ENCODE results near the gene IER5. TPM values are rescaled to one million over a fixed set of nuclear protein-coding genes. Genes with fewer than 3 reads are reported as not detected.

Gene IER5
- total RNA-seq, 1 experiment from 2014 or later, result 18.2 TPM

DNA sequence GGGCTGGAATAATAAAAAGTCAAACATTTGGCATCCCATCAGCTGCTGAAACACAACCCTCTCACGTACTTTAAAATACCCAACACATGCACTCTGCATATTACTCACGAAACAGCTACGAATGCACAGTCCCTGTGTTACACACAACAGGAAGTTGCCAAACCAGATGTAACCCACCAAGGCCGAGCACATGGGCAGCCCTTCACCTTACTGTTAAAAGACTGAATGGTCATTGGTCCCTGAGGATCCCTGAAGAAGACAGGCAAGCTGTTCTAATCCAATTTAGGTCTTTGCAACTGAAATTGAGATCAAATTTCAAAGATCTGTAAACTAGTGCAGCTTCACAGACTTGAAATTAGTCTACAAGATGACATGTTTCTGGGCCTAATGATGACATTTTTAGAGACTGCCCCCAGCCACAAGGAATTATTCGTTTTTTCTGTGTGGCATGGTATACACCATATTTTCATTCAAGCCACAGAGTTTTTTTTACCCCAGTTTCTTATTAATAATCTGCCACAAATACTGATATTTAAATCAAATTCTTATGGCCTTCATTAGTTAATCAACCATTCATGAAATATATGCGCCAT, 25.6 kb upstream of the IER5 start:
- TF ChIP-seq CREB1 (CRISPR knock-in tag; IDR thresholded peaks at IDR 0.05), result no peak
- TF ChIP-seq SOX15 (CRISPR knock-in tag; IDR thresholded peaks at IDR 0.05), result no peak
- no peak for TF ChIP-seq ZBTB43 (CRISPR knock-in tag; IDR thresholded peaks at IDR 0.05)
- Mint-ChIP-seq H3K27ac (no peak overlapping the region), H3K9me3 (peaks cover 12% of the 10 kb centered on the region), H3K4me3 (no peak overlapping the region), H3K27me3 (ENCODE audit: low read depth) (no peaks in the 10 kb centered on the region), H3K36me3 (0 out of 2 replicates have a peak, but pooled peaks cover 4% of the 10 kb centered on the region), H3K4me1 (peaks cover 37% of the 10 kb centered on the region)
- POLR2A ChIA-PET, result no interaction called here
- CTCF ChIA-PET, result no interaction called here
- no peak for ATAC-seq
- no peak for DNase-seq (ENCODE audit: low spot score)

DNA sequence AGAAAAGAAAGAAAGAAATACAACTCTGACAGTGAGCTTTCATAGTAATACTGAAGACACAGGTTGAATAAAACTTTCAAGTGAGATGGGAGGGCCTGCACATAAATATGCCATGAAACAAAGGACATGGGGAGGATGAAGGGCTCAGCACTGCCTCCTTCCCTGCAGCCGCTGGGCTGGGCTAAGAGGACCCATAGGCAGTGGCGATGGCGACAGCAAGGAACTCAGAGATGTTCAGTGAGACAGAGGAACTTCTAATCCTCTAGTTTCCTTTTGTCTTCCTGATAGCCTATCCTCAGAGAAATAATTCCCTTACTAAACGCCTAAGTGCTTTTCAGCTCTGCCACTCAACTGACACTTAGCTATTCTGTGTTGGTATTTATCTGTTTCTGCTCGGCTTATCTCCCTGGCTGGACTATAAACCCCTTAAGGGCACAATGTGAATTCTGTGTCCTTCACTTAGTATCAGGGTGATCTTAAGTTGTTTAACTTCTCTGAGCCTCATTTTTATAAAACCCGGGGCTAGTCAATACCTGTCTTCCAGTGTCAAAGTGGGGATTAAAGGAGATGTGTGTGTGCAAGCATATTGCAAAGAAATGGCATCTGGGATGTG, 24.4 kb upstream of the IER5 start:
- CTCF ChIA-PET, result interaction anchor here (1.0 kb wide), 1 partner anchor 20 kb away, joined by 3 read pairs; no protein-coding TSS in a partner anchor
- peaks cover 31% of the 10 kb centered on the region for H3K4me1 Mint-ChIP-seq
- ATAC-seq (peak; percentile 65), DNase-seq (ENCODE audit: low spot score) (no peak)
- no peak overlapping the region for H3K4me3 Mint-ChIP-seq
- TF ChIP-seq RELA (CRISPR knock-in tag; IDR thresholded peaks at IDR 0.05; ENCODE audit: borderline replicate concordance), result no peak
- no peak for TF ChIP-seq ZNF396 (CRISPR knock-in tag; IDR thresholded peaks at IDR 0.05; ENCODE audit: borderline replicate concordance)
- TF ChIP-seq SP1 (CRISPR knock-in tag; conservative IDR thresholded peaks at IDR 0.05), result no peak
- TF ChIP-seq GTF2I (CRISPR knock-in tag; conservative IDR thresholded peaks at IDR 0.05), result no peak
- TF ChIP-seq TCF7 (CRISPR knock-in tag; IDR thresholded peaks at IDR 0.05; ENCODE audit: low read depth), result no peak
- no peak for TF ChIP-seq GRHL2 (CRISPR knock-in tag; IDR thresholded peaks at IDR 0.05; ENCODE audit: insufficient replicate concordance, severe bottlenecking)
- TF ChIP-seq, protein P1, sequence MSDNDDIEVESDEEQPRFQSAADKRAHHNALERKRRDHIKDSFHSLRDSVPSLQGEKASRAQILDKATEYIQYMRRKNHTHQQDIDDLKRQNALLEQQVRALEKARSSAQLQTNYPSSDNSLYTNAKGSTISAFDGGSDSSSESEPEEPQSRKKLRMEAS (CRISPR knock-in tag; IDR thresholded peaks at IDR 0.05), result no peak
- TF ChIP-seq NFE2L1 (CRISPR knock-in tag; IDR thresholded peaks at IDR 0.05), result no peak
- TF ChIP-seq RORB (CRISPR knock-in tag; IDR thresholded peaks at IDR 0.05), result no peak
- TF ChIP-seq JUN (CRISPR knock-in tag; IDR thresholded peaks at IDR 0.05), result no peak
- TF ChIP-seq, protein P2, sequence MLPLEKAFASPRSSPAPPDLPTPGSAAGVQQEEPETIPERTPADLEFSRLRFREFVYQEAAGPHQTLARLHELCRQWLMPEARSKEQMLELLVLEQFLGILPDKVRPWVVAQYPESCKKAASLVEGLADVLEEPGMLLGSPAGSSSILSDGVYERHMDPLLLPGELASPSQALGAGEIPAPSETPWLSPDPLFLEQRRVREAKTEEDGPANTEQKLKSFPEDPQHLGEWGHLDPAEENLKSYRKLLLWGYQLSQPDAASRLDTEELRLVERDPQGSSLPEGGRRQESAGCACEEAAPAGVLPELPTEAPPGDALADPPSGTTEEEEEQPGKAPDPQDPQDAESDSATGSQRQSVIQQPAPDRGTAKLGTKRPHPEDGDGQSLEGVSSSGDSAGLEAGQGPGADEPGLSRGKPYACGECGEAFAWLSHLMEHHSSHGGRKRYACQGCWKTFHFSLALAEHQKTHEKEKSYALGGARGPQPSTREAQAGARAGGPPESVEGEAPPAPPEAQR (CRISPR knock-in tag; IDR thresholded peaks at IDR 0.05), result no peak
- TF ChIP-seq, protein P3, sequence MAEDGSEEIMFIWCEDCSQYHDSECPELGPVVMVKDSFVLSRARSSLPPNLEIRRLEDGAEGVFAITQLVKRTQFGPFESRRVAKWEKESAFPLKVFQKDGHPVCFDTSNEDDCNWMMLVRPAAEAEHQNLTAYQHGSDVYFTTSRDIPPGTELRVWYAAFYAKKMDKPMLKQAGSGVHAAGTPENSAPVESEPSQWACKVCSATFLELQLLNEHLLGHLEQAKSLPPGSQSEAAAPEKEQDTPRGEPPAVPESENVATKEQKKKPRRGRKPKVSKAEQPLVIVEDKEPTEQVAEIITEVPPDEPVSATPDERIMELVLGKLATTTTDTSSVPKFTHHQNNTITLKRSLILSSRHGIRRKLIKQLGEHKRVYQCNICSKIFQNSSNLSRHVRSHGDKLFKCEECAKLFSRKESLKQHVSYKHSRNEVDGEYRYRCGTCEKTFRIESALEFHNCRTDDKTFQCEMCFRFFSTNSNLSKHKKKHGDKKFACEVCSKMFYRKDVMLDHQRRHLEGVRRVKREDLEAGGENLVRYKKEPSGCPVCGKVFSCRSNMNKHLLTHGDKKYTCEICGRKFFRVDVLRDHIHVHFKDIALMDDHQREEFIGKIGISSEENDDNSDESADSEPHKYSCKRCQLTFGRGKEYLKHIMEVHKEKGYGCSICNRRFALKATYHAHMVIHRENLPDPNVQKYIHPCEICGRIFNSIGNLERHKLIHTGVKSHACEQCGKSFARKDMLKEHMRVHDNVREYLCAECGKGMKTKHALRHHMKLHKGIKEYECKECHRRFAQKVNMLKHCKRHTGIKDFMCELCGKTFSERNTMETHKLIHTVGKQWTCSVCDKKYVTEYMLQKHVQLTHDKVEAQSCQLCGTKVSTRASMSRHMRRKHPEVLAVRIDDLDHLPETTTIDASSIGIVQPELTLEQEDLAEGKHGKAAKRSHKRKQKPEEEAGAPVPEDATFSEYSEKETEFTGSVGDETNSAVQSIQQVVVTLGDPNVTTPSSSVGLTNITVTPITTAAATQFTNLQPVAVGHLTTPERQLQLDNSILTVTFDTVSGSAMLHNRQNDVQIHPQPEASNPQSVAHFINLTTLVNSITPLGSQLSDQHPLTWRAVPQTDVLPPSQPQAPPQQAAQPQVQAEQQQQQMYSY (CRISPR knock-in tag; IDR thresholded peaks at IDR 0.05), result no peak
- TF ChIP-seq ZNF232 (CRISPR knock-in tag; IDR thresholded peaks at IDR 0.05), result no peak
- no peak for TF ChIP-seq ZNF512 (CRISPR knock-in tag; IDR thresholded peaks at IDR 0.05; ENCODE audit: borderline replicate concordance)
- peak overlapping the region; percentile 60; the same call in 1 of the 2 replicates for H3K27ac Mint-ChIP-seq
- 0 out of 2 replicates have a peak, but pooled peaks cover 4% of the 10 kb centered on the region for H3K36me3 Mint-ChIP-seq
- no peaks in the 10 kb centered on the region for H3K27me3 Mint-ChIP-seq (ENCODE audit: low read depth)
- H3K9me3 Mint-ChIP-seq, result peaks cover 12% of the 10 kb centered on the region
- POLR2A ChIA-PET, result interaction anchor here (0.6 kb wide), 1 partner anchor 34 kb away, joined by 3 read pairs; no protein-coding TSS in a partner anchor
